Heart left ventricle (tissue), 13 donors: Measurements from ENCODE around the gene ORAI2.

ENCODE experiments used
- CTCF ChIP-seq, 12 donors: fragments of 200-600 bp; sonication (generic) in 4 of 12; IDR thresholded peaks; one replicate each; pipeline versions ENCODE4 v1.5.0 to v1.8.0; 2018 to 2022; ENCODE audit warnings: antibody characterized with exemption in 12 of 12, mild to moderate bottlenecking in 5 of 12
- POLR2A ChIP-seq, 2 donors: fragments of 450-650 bp; IDR thresholded peaks; one replicate each; pipeline ENCODE4 v1.6.1; 2017; ENCODE audit warnings: antibody characterized with exemption in 2 of 2, mild to moderate bottlenecking in 2 of 2, moderate library complexity in 2 of 2
- donor health status: ischemic (EF 13 %, LVEDD 7.1; RV severe dilation, severe dysfunction).
- donor health status: DM: no; HTN: yes; CAD: no.
- donor health status: DM: no; HTN: no; CAD: no.
- donor health status: ischemic (EF 25% LVEDD 6.9; RV normal size, moderate dysfunction).
- donor health status: ischemic (EF 25% LVEDD 5.7; RV mildly dilated, moderate dysfunction).
- donor health status: ischemic (EF 35%, LVEDD 5.7; RV mildly dilated, moderate dysfunction).
- donor health status: nonischemic (EF 11% LVEDD 7.7; RV severe dilation, severe dysfunction).
- donor health status: DM: yes; HTN: yes; CAD: no.
- donor health status: PGD.
- donor health status: ischemic (EF 29% LVEDD 5.4; RV normal size, mild dysfunction).
- donor health status: nonischemic (EF 23%, LVEDD 6.1; RV moderate dilation, normal function).

- TF ChIP-seq CTCF (IDR thresholded peaks at IDR 0.05) (no peak), POLR2A (IDR thresholded peaks at IDR 0.05) (no peak)
Observed at GRCh38 chr7:102421706-102422240, 11.6 kb upstream of the ORAI2 start.
